OCI-LY3 (cell line): ENCODE results near the gene IL1RAPL1.

Experiments
- H2AFZ ChIP-seq: fragments of 200-600, 300-600 bp; shearing (Covaris generic); 2 replicates; pipeline ENCODE4 v1.6.0; 2014; ENCODE audit warnings: antibody characterized with exemption, low read depth, low read length
- H3K27ac ChIP-seq: fragments of 200-600, 300-600 bp; sonication (generic); 2 replicates; pipeline ENCODE4 v1.5.1; 2014; ENCODE audit warnings: mild to moderate bottlenecking, low read length, moderate library complexity, mixed read lengths
- H3K27me3 ChIP-seq: fragments of 200-600, 300-600 bp; sonication (generic); 2 replicates; pipeline ENCODE4 v1.6.1; 2014; ENCODE audit warnings: low read depth, low read length, mixed read lengths
- H3K36me3 ChIP-seq: fragments of 200-600, 300-600 bp; sonication (generic); replicated peaks from 2 replicates; pipeline ENCODE3; 2014; ENCODE audit warnings: low read depth, low read length, mixed read lengths
- H3K4me1 ChIP-seq: fragments of 300-600, 200-600 bp; sonication (generic); 2 replicates; pipeline ENCODE4 v1.6.1; 2014; ENCODE audit warnings: low read length, mixed read lengths
- H3K4me2 ChIP-seq: fragments of 200-600, 300-600 bp; sonication (generic); 2 replicates; pipeline ENCODE4 v1.6.1; 2014; ENCODE audit warnings: low read length, mixed read lengths
- H3K4me3 ChIP-seq: fragments of 300-600, 200-600 bp; sonication (generic); 2 replicates; pipeline ENCODE4 v1.5.1; 2014; ENCODE audit warnings: antibody characterized with exemption, mild to moderate bottlenecking, low read length, moderate library complexity
- H3K79me2 ChIP-seq: fragments of 300-600, 200-600 bp; shearing (Covaris generic); 2 replicates; pipeline ENCODE4 v1.6.1; 2014; ENCODE audit warnings: mild to moderate bottlenecking, low read length, mixed read lengths
- H3K9ac ChIP-seq: fragments of 300-600, 200-600 bp; shearing (Covaris generic); 2 replicates; pipeline ENCODE4 v1.6.0; 2014; ENCODE audit warnings: mild to moderate bottlenecking, low read length, moderate library complexity
- H3K9me3 ChIP-seq: fragments of 200-600, 300-600 bp; shearing (Covaris generic); 2 replicates; pipeline ENCODE4 v1.6.1; 2014; ENCODE audit warnings: low read length, mixed read lengths; ENCODE audit not compliant: insufficient read depth
- H4K20me1 ChIP-seq: fragments of 200-600, 300-600 bp; sonication (generic); 2 replicates; pipeline ENCODE4 v1.6.1; 2016; ENCODE audit warnings: low read length, mixed read lengths; ENCODE audit not compliant: insufficient read depth
- EZH2phosphoT487 ChIP-seq: fragments of 200-600 bp; shearing (Covaris generic); IDR thresholded peaks from 2 replicates; pipeline ENCODE4 v1.6.1; 2018; ENCODE audit warnings: antibody characterized with exemption, mixed run types, low read depth
- TF ChIP-seq, protein P1 (sequence below): fragments of 200-600, 300-600 bp; sonication (generic); IDR thresholded peaks from 2 replicates; pipeline ENCODE4 v1.5.1; 2014; ENCODE audit warnings: antibody characterized with exemption, low read length, low read depth

The IL1RAPL1 gene

DNA sequence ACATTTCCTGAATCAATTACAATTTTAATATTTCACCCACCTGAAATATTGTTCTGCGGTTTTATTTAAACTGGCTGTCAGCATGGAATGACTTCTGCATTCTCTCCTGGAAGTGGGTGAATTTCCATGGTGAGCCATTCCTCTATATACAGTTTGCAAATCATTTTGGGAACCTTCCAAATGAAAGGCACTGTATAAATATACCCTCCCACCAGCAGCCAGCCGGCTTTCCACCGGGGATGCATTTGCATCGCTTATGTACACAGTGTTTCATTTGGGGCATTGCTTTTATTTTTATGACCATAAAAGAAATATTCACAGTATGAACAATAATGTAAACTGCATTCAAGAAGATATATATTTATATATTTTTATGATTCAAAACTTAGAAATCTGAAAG is 4.7 kb upstream of the IL1RAPL1 start:
- H3K4me1 ChIP-seq: no peaks in the 10 kb centered on the region
- TF ChIP-seq, protein P1, sequence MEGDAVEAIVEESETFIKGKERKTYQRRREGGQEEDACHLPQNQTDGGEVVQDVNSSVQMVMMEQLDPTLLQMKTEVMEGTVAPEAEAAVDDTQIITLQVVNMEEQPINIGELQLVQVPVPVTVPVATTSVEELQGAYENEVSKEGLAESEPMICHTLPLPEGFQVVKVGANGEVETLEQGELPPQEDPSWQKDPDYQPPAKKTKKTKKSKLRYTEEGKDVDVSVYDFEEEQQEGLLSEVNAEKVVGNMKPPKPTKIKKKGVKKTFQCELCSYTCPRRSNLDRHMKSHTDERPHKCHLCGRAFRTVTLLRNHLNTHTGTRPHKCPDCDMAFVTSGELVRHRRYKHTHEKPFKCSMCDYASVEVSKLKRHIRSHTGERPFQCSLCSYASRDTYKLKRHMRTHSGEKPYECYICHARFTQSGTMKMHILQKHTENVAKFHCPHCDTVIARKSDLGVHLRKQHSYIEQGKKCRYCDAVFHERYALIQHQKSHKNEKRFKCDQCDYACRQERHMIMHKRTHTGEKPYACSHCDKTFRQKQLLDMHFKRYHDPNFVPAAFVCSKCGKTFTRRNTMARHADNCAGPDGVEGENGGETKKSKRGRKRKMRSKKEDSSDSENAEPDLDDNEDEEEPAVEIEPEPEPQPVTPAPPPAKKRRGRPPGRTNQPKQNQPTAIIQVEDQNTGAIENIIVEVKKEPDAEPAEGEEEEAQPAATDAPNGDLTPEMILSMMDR: no peak
- TF ChIP-seq EZH2phosphoT487: no peak
- H3K27ac ChIP-seq: no peak overlapping the region
- no peaks in the 10 kb centered on the region for H3K9me3 ChIP-seq
- H4K20me1 ChIP-seq: no peaks in the 10 kb centered on the region
- no peaks in the 10 kb centered on the region for H3K27me3 ChIP-seq
- H2AFZ ChIP-seq: no peak overlapping the region
- no peak overlapping the region for H3K4me3 ChIP-seq
- no peaks in the 10 kb centered on the region for H3K36me3 ChIP-seq
- no peak overlapping the region for H3K9ac ChIP-seq
- no peaks in the 10 kb centered on the region for H3K79me2 ChIP-seq
- no peak overlapping the region for H3K4me2 ChIP-seq

DNA sequence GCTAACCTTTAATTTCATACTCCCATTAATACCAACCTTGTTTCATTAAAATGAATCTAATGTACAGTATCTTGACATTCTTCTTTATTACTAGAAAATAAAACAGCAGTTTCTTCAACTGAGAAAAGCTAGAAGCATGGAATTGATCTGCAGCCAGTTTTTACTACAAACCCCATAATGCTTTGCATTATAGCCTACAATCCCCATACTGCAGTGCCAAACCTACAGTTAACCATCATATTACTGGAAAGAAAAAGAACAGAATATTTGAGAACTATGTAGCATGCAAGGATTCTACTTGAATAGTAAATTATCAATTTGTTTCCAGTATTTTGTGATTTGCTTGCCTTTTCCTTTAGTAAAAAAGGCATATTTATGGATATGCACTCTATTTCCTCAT is 3.2 kb upstream of the IL1RAPL1 start:
- no peaks in the 10 kb centered on the region for H3K4me1 ChIP-seq
- H3K4me2 ChIP-seq: no peak overlapping the region
- H3K9ac ChIP-seq: no peak overlapping the region
- H3K4me3 ChIP-seq: no peak overlapping the region
- H3K27ac ChIP-seq: no peak overlapping the region
- H2AFZ ChIP-seq: no peak overlapping the region
- TF ChIP-seq, protein P1: no peak
- no peak for TF ChIP-seq EZH2phosphoT487
- H3K36me3 ChIP-seq: no peaks in the 10 kb centered on the region
- no peaks in the 10 kb centered on the region for H3K79me2 ChIP-seq
- H3K27me3 ChIP-seq: no peaks in the 10 kb centered on the region
- no peaks in the 10 kb centered on the region for H3K9me3 ChIP-seq
- H4K20me1 ChIP-seq: no peaks in the 10 kb centered on the region

DNA sequence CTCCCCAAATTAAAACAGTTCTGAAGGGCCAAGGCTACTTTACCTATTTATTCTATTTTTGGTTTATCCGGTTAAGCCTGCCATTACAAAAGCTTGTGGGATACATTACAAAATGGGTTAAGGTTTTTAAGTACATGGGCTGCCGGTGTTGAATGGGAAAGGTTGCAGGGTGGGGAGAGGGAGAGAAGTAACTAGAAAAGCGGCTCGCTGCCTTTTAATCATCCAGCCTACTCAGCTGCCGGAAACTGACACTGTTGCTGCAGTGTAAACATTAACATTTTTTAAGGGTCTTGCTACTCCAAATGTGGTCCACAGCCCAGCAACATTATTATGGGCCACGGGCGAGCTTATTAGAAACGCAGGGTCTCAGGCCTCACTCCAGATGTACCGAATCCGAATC is 1.5 kb upstream of the IL1RAPL1 start:
- no peaks in the 10 kb centered on the region for H3K9me3 ChIP-seq
- no peaks in the 10 kb centered on the region for H3K27me3 ChIP-seq
- H3K27ac ChIP-seq: no peak overlapping the region
- no peak overlapping the region for H2AFZ ChIP-seq
- H3K36me3 ChIP-seq: no peaks in the 10 kb centered on the region
- no peak overlapping the region for H3K4me3 ChIP-seq
- TF ChIP-seq EZH2phosphoT487: no peak
- TF ChIP-seq, protein P1: no peak
- no peak overlapping the region for H3K4me2 ChIP-seq
- no peaks in the 10 kb centered on the region for H4K20me1 ChIP-seq
- no peaks in the 10 kb centered on the region for H3K4me1 ChIP-seq
- no peak overlapping the region for H3K9ac ChIP-seq
- H3K79me2 ChIP-seq: no peaks in the 10 kb centered on the region

DNA sequence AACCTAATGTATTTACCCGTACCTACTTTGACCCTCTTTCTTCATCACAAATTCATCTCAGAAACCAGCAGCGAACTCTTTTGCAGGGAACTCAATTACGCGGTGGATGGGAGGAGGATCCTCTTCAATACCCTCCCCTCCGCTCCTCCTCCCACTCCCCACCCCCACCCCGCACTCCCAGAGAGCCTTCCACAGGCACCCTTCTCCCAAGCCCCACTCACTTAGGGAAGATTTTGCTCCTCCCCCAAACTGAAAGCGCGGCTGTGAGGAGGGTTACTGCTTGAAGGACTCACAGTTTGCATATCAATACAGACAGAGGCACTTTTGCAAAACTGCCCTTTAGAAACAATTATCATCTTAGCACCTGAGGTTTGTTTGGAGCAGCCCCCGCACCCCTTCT is 960 bp upstream of the IL1RAPL1 start:
- Histone ChIP-seq H3K36me3 (no peaks in the 10 kb centered on the region), H2AFZ (no peak overlapping the region), H3K4me1 (no peaks in the 10 kb centered on the region), H3K4me2 (no peak overlapping the region), H4K20me1 (no peaks in the 10 kb centered on the region), H3K9ac (no peak overlapping the region), H3K27ac (no peak overlapping the region), H3K27me3 (no peaks in the 10 kb centered on the region), H3K4me3 (no peak overlapping the region), H3K79me2 (no peaks in the 10 kb centered on the region), H3K9me3 (no peaks in the 10 kb centered on the region)
- TF ChIP-seq, protein P1: no peak
- no peak for TF ChIP-seq EZH2phosphoT487
